ENCODE results near the gene KRTAP19-4. TPM values are rescaled to one million over a fixed set of nuclear protein-coding genes. Genes with fewer than 3 reads are reported as not detected.

KRTAP19-4 gene
- total and polyA plus RNA-seq, 2 of the 13 experiments (the other 11 are each of a cell fraction or from before 2014, with no cell fraction given), result not detected

DNA sequence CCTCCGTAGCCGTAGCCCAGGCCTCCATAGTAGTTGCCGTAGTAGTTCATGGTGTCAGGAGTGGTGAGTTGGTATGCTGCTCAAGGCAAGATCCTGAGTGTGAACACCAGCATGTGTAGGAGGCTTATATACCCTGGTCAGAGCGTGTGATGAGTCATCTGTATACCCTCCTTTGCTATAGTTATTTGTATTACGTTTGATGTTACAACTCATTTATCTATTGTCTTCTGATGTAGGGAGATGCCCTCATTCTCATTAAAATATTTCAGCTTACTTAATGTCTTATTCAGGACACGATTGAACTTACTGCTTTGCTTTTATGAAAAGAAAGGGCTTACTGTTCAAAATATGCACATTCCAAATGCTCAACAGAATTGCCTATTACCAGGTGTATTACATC is 5.1 kb upstream of the KRTAP19-4 start, which contains the start of gene KRTAP19-5 (continued):
- TF ChIP-seq, protein P1, sequence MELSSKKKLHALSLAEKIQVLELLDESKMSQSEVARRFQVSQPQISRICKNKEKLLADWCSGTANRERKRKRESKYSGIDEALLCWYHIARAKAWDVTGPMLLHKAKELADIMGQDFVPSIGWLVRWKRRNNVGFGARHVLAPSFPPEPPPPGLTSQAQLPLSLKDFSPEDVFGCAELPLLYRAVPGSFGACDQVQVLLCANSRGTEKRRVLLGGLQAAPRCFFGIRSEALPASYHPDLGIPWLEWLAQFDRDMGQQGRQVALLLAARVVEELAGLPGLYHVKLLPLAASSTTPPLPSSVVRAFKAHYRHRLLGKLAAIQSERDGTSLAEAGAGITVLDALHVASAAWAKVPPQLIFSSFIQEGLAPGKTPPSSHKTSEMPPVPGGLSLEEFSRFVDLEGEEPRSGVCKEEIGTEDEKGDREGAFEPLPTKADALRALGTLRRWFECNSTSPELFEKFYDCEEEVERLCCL (CRISPR knock-in tag; IDR thresholded peaks at IDR 0.05; ENCODE audit: borderline replicate concordance), result no peak
- TF ChIP-seq NFIB (CRISPR knock-in tag; IDR thresholded peaks at IDR 0.05; ENCODE audit: borderline replicate concordance), result no peak
- TF ChIP-seq ZNF615 (CRISPR knock-in tag; IDR thresholded peaks at IDR 0.05; ENCODE audit: borderline replicate concordance), result no peak
- no peak for TF ChIP-seq SAP130 (CRISPR knock-in tag; IDR thresholded peaks at IDR 0.05; ENCODE audit: low read depth)
- TF ChIP-seq, protein P2, sequence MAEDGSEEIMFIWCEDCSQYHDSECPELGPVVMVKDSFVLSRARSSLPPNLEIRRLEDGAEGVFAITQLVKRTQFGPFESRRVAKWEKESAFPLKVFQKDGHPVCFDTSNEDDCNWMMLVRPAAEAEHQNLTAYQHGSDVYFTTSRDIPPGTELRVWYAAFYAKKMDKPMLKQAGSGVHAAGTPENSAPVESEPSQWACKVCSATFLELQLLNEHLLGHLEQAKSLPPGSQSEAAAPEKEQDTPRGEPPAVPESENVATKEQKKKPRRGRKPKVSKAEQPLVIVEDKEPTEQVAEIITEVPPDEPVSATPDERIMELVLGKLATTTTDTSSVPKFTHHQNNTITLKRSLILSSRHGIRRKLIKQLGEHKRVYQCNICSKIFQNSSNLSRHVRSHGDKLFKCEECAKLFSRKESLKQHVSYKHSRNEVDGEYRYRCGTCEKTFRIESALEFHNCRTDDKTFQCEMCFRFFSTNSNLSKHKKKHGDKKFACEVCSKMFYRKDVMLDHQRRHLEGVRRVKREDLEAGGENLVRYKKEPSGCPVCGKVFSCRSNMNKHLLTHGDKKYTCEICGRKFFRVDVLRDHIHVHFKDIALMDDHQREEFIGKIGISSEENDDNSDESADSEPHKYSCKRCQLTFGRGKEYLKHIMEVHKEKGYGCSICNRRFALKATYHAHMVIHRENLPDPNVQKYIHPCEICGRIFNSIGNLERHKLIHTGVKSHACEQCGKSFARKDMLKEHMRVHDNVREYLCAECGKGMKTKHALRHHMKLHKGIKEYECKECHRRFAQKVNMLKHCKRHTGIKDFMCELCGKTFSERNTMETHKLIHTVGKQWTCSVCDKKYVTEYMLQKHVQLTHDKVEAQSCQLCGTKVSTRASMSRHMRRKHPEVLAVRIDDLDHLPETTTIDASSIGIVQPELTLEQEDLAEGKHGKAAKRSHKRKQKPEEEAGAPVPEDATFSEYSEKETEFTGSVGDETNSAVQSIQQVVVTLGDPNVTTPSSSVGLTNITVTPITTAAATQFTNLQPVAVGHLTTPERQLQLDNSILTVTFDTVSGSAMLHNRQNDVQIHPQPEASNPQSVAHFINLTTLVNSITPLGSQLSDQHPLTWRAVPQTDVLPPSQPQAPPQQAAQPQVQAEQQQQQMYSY (CRISPR knock-in tag; IDR thresholded peaks at IDR 0.05), result no peak
- TF ChIP-seq ZNF224 (CRISPR knock-in tag; IDR thresholded peaks at IDR 0.05), result no peak

DNA sequence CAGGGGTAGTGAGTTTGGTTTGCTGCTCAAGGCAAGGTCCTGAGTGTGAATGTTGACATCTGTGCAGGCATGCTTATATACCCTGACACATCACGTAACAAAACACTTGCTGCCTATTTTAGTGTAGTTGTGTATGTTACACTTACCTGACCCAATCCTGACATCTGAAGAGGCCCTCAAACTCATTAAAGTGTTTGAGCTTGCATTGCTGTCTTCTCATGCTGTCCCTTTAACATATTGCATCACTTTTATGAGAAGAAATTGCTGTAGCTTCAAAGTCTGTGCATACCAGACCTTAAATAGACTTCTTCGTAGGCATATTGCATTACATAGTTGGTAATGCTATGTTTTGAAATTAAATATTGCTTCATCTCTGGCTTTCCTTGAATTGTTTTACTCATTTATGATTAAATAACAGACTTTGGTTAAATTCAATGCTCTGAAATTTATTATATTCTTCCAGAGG is 5.0 kb downstream of the KRTAP19-4 start, which contains the start of gene KRTAP19-3:
KRTAP19-3 (minus strand) TSS at position 51 of the 466 bp plus-strand sequence. CDS start 56 bp downstream, outside the sequence.
- intact Hi-C loops (cut with micrococcal nuclease; ENCODE audit: unreplicated experiment), result no loop called here
- Histone ChIP-seq H3K79me2 (ENCODE audit: insufficient read depth, low read length) (no peaks in the 10 kb centered on the region), H2AFZ (ENCODE audit: low read length) (no peak within 1 kb of the TSS), H3K9ac (ENCODE audit: insufficient read depth, low read depth, low read length) (no peak within 1 kb of the TSS), H3K36me3 (replicated peaks in 1 of 2; ENCODE audit: control insufficient read depth in 1 of 2, insufficient read depth in 2 of 2, low read length in 2 of 2) (no peaks in the 10 kb centered on the region), H3K9me3 (ENCODE audit: low read length) (peaks cover 74% of the 10 kb centered on the region), H3K4me3 (replicated peaks in 1 of 3; ENCODE audit: insufficient read depth in 1 of 3, low read depth in 2 of 3, low read length in 3 of 3) (no peak within 1 kb of the TSS), H3K27me3 (ENCODE audit: control insufficient read depth in 1 of 2, insufficient read depth in 2 of 2, low read length in 2 of 2) (no peaks in the 10 kb centered on the region), H3K4me2 (ENCODE audit: low read depth, low read length) (no peak within 1 kb of the TSS), H3K4me1 (ENCODE audit: insufficient read depth, low read length) (no peaks in the 10 kb centered on the region), H3K27ac (ENCODE audit: extremely low read length, insufficient read depth, low read length) (no peak within 1 kb of the TSS), H4K20me1 (ENCODE audit: insufficient read depth, low read length) (no peaks in the 10 kb centered on the region)
- BruUV-seq (replicated peaks), result no TSS peak
- DNase-seq (ENCODE audit: low spot score) (no peak), ATAC-seq (no peak), FAIRE-seq (no peak)
- 24% methylated on average over 2 of the region's 2 CpGs for WGBS (ENCODE audit: low lambda C conversion rate)
- in situ Hi-C loops (cut with HindIII; ENCODE audit: extremely low pct_ligation_motif_present, low pct_unique_long_range_greater_than_20kb), result no loop called here
- ChIA-PET CTCF (ENCODE audit: low intra/inter-chr PET ratio, low total read pairs) (no interaction called here), POLR2A (no interaction called here)
- TF ChIP-seq, protein P3, sequence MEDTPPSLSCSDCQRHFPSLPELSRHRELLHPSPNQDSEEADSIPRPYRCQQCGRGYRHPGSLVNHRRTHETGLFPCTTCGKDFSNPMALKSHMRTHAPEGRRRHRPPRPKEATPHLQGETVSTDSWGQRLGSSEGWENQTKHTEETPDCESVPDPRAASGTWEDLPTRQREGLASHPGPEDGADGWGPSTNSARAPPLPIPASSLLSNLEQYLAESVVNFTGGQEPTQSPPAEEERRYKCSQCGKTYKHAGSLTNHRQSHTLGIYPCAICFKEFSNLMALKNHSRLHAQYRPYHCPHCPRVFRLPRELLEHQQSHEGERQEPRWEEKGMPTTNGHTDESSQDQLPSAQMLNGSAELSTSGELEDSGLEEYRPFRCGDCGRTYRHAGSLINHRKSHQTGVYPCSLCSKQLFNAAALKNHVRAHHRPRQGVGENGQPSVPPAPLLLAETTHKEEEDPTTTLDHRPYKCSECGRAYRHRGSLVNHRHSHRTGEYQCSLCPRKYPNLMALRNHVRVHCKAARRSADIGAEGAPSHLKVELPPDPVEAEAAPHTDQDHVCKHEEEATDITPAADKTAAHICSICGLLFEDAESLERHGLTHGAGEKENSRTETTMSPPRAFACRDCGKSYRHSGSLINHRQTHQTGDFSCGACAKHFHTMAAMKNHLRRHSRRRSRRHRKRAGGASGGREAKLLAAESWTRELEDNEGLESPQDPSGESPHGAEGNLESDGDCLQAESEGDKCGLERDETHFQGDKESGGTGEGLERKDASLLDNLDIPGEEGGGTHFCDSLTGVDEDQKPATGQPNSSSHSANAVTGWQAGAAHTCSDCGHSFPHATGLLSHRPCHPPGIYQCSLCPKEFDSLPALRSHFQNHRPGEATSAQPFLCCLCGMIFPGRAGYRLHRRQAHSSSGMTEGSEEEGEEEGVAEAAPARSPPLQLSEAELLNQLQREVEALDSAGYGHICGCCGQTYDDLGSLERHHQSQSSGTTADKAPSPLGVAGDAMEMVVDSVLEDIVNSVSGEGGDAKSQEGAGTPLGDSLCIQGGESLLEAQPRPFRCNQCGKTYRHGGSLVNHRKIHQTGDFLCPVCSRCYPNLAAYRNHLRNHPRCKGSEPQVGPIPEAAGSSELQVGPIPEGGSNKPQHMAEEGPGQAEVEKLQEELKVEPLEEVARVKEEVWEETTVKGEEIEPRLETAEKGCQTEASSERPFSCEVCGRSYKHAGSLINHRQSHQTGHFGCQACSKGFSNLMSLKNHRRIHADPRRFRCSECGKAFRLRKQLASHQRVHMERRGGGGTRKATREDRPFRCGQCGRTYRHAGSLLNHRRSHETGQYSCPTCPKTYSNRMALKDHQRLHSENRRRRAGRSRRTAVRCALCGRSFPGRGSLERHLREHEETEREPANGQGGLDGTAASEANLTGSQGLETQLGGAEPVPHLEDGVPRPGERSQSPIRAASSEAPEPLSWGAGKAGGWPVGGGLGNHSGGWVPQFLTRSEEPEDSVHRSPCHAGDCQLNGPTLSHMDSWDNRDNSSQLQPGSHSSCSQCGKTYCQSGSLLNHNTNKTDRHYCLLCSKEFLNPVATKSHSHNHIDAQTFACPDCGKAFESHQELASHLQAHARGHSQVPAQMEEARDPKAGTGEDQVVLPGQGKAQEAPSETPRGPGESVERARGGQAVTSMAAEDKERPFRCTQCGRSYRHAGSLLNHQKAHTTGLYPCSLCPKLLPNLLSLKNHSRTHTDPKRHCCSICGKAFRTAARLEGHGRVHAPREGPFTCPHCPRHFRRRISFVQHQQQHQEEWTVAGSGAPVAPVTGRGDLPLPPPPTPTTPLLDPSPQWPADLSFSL (CRISPR knock-in tag; IDR thresholded peaks at IDR 0.05), result no peak
- TF ChIP-seq, protein P4, sequence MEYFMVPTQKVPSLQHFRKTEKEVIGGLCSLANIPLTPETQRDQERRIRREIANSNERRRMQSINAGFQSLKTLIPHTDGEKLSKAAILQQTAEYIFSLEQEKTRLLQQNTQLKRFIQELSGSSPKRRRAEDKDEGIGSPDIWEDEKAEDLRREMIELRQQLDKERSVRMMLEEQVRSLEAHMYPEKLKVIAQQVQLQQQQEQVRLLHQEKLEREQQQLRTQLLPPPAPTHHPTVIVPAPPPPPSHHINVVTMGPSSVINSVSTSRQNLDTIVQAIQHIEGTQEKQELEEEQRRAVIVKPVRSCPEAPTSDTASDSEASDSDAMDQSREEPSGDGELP (IDR thresholded peaks at IDR 0.05; ENCODE audit: borderline replicate concordance, low read depth), result no peak
- no peak for TF ChIP-seq ZNF225 (CRISPR knock-in tag; IDR thresholded peaks at IDR 0.05)
- no peak for TF ChIP-seq ZFYVE20 (CRISPR knock-in tag; IDR thresholded peaks at IDR 0.05; ENCODE audit: borderline replicate concordance, low read depth)
